ENCODE results near the gene RAB26. TPM values are rescaled to one million over a fixed set of nuclear protein-coding genes. Genes with fewer than 3 reads are reported as not detected.
A peak's percentile ranks its signal among the peaks of the same experiment; 100 is the strongest.

The RAB26 gene
- total and polyA plus RNA-seq, 2 experiments from 2014 or later = 0.71 TPM; not detected in 1

- Histone ChIP-seq H3K9me2 (ENCODE audit: insufficient read depth) (no peaks in the 10 kb centered on the region), H3K36me3 (ENCODE audit: low read depth) (peaks cover 8% of the 10 kb centered on the region; the same call in 1 of the 2 replicates), H3K9ac (peak overlapping the region; percentile 95; the same call in 1 of the 2 replicates), H3K79me2 (ENCODE audit: insufficient read depth) (peaks cover 49% of the 10 kb centered on the region), H2AFZ (no peak overlapping the region), H3K9me3 (ENCODE audit: low read depth) (no peaks in the 10 kb centered on the region), H3K4me3 (no peak overlapping the region), H4K20me1 (ENCODE audit: insufficient read depth) (peaks cover 25% of the 10 kb centered on the region; the same call in 1 of the 2 replicates), H3K27ac (peak overlapping the region; percentile 14; the same call in 1 of the 2 replicates), H3K27me3 (replicated peaks; ENCODE audit: insufficient read depth) (no peaks in the 10 kb centered on the region), H3K4me2 (ENCODE audit: unreplicated experiment) (no peak overlapping the region), H3F3A (ENCODE audit: insufficient read depth) (peaks cover 48% of the 10 kb centered on the region), H3K4me1 (ENCODE audit: insufficient read depth) (peaks cover 20% of the 10 kb centered on the region)
- WGBS, 2 experiments (ENCODE audit: low coverage in 1 of 2, low lambda C conversion rate in 2 of 2, missing lambda C conversion rate in 2 of 2) = 77 to 78% methylated on average over 13 of the region's 13 CpGs
- TF ChIP-seq EZH2 (IDR thresholded peaks at IDR 0.05; ENCODE audit: insufficient read depth, poor library complexity, severe bottlenecking) (no peak), EZH2phosphoT487 (IDR thresholded peaks at IDR 0.05; ENCODE audit: insufficient read depth, low read depth) (no peak)
- in situ Hi-C loops (cut with MboI) = no loop called here
- no peak for DNase-seq
These were observed 3.0 kb downstream of the RAB26 start for GRCh38 chr16:2151188-2152091.

DNA sequence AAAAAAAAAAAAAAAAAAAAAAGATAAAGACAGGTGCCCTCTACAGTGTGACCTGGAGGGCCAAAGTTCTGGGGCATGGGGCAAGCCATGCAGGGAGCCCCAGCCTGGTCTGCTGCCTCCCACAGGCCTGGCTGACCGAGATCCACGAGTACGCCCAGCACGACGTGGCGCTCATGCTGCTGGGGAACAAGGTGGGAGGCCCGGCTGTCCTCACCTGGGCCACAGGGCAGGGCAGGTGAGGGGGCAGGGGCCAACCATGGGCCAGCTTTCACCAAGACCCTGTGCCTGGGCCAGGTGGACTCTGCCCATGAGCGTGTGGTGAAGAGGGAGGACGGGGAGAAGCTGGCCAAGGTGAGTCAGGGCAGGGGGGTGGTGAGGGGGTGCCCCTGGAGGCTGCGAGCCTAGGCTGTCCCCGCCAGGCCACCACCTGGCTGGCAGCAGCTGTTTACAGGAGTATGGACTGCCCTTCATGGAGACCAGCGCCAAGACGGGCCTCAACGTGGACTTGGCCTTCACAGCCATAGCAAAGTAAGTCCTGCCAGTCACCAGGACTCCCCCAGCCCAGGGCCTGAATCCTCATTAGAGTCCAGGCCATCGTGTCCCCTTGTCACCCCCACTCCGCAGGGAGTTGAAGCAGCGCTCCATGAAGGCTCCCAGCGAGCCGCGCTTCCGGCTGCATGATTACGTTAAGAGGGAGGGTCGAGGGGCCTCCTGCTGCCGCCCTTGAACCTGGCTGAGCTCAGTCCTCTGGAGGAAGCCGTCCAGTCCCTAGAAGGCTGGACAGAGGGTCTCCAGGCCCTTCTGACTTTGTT, 4.5 kb downstream of the RAB26 start:
- Histone ChIP-seq H3K9me2 (ENCODE audit: insufficient read depth) (no peaks in the 10 kb centered on the region), H3K27me3 (replicated peaks; ENCODE audit: insufficient read depth) (no peaks in the 10 kb centered on the region), H3F3A (ENCODE audit: insufficient read depth) (peaks cover 48% of the 10 kb centered on the region), H3K79me2 (ENCODE audit: insufficient read depth) (peaks cover 62% of the 10 kb centered on the region), H3K4me2 (ENCODE audit: unreplicated experiment) (peak overlapping the region; percentile 96), H3K27ac (0 out of 2 replicates have a peak overlapping the region, but pooled peaks have one; percentile 28), H2AFZ (no peak overlapping the region), H3K36me3 (ENCODE audit: low read depth) (peaks cover 8% of the 10 kb centered on the region; the same call in 1 of the 2 replicates), H3K9me3 (ENCODE audit: low read depth) (no peaks in the 10 kb centered on the region), H3K4me3 (peak overlapping the region; percentile 99), H3K9ac (peak overlapping the region; percentile 95), H4K20me1 (ENCODE audit: insufficient read depth) (peaks cover 25% of the 10 kb centered on the region; the same call in 1 of the 2 replicates), H3K4me1 (ENCODE audit: insufficient read depth) (peaks cover 31% of the 10 kb centered on the region)
- DNase-seq = peak; percentile 23
- in situ Hi-C loops (cut with MboI) = no loop called here
- WGBS, 2 experiments (ENCODE audit: low coverage in 1 of 2, low lambda C conversion rate in 2 of 2, missing lambda C conversion rate in 2 of 2) = 66 to 68% methylated on average over 22 to 25 of the region's 25 CpGs
- TF ChIP-seq EZH2phosphoT487 (IDR thresholded peaks at IDR 0.05; ENCODE audit: insufficient read depth, low read depth) (no peak), EZH2 (IDR thresholded peaks at IDR 0.05; ENCODE audit: insufficient read depth, poor library complexity, severe bottlenecking) (no peak)

DNA sequence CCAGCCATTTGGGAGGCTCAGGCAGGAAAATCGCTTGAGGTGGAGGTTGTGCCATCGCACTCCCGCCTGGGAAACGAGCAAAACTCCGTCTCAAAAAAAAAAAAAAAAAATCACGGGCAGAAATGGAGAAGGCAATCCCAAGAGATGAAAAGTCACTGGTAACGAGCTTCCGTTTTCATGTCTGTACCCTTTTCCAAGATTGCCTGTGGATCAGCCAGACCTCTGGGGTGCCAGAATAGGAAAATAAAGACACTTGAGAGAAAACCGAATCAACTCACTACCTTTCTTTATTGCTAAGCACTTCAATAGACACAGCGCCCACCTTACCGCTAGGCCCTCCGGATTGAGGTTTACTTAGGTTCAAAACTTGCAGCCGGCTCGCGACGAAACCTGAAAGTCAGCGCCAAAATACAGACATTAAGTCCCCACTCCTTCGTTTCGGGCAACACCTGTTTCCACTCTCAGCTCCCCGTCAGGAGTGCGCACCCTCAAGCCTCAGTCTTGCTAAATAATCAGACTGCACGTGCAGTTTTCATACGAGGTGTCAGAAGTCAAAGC, 6.2 kb downstream of the RAB26 start:
- Histone ChIP-seq H3K4me1 (ENCODE audit: insufficient read depth) (peaks cover 35% of the 10 kb centered on the region), H3K79me2 (ENCODE audit: insufficient read depth) (peaks cover 79% of the 10 kb centered on the region), H3K27me3 (replicated peaks; ENCODE audit: insufficient read depth) (no peaks in the 10 kb centered on the region), H3K9me3 (ENCODE audit: low read depth) (no peaks in the 10 kb centered on the region), H3K9me2 (ENCODE audit: insufficient read depth) (no peaks in the 10 kb centered on the region), H3K4me3 (peak overlapping the region; percentile 99), H3K4me2 (ENCODE audit: unreplicated experiment) (peak overlapping the region; percentile 96), H3K36me3 (ENCODE audit: low read depth) (peaks cover 8% of the 10 kb centered on the region; the same call in 1 of the 2 replicates), H3K27ac (peak overlapping the region; percentile 63), H4K20me1 (ENCODE audit: insufficient read depth) (peaks cover 25% of the 10 kb centered on the region; the same call in 1 of the 2 replicates), H3F3A (ENCODE audit: insufficient read depth) (peaks cover 48% of the 10 kb centered on the region), H2AFZ (no peak overlapping the region), H3K9ac (peak overlapping the region; percentile 95)
- no peak for TF ChIP-seq EZH2phosphoT487 (IDR thresholded peaks at IDR 0.05; ENCODE audit: insufficient read depth, low read depth)
- no peak for TF ChIP-seq EZH2 (IDR thresholded peaks at IDR 0.05; ENCODE audit: insufficient read depth, poor library complexity, severe bottlenecking)
- DNase-seq = peak; percentile 45
- in situ Hi-C loops (cut with MboI) = no loop called here
- WGBS, 2 experiments (ENCODE audit: low coverage in 1 of 2, low lambda C conversion rate in 2 of 2, missing lambda C conversion rate in 2 of 2) = 5% methylated on average over 23 of the region's 23 CpGs
